ENCODE results near the gene PCDHA12.
"Not testable (repeated sequence)": the region's sequence is repeated elsewhere in the genome, so short reads cannot be mapped to it uniquely, and the experiment has no call there.

DNA sequence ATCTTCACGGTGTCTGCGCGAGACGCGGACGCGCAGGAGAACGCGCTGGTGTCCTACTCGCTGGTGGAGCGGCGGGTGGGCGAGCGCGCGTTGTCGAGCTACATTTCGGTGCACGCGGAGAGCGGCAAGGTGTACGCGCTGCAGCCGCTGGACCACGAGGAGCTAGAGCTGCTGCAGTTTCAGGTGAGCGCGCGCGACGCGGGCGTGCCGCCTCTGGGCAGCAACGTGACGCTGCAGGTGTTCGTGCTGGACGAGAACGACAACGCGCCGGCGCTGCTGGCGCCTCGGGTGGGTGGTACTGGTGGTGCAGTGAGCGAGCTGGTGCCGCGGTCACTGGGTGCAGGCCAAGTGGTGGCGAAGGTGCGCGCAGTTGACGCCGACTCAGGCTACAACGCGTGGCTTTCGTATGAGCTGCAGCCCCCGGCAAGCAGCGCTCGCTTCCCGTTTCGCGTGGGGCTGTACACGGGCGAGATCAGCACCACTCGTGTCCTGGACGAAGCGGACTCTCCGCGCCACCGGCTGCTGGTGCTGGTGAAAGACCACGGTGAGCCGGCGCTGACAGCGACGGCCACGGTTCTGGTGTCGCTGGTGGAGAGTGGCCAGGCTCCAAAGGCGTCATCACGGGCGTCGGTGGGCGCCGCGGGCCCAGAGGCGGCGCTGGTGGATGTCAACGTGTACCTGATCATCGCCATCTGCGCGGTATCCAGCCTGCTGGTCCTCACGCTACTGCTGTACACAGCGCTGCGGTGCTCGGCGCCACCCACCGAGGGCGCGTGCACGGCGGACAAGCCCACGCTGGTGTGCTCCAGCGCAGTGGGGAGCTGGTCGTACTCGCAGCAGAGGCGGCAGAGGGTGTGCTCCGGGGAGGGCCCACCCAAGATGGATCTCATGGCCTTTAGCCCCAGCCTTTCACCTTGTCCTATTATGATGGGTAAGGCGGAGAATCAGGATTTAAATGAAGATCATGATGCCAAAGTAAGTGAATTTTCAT is 45.3 kb upstream of the PCDHA12 start:
- TF ChIP-seq, protein P1, sequence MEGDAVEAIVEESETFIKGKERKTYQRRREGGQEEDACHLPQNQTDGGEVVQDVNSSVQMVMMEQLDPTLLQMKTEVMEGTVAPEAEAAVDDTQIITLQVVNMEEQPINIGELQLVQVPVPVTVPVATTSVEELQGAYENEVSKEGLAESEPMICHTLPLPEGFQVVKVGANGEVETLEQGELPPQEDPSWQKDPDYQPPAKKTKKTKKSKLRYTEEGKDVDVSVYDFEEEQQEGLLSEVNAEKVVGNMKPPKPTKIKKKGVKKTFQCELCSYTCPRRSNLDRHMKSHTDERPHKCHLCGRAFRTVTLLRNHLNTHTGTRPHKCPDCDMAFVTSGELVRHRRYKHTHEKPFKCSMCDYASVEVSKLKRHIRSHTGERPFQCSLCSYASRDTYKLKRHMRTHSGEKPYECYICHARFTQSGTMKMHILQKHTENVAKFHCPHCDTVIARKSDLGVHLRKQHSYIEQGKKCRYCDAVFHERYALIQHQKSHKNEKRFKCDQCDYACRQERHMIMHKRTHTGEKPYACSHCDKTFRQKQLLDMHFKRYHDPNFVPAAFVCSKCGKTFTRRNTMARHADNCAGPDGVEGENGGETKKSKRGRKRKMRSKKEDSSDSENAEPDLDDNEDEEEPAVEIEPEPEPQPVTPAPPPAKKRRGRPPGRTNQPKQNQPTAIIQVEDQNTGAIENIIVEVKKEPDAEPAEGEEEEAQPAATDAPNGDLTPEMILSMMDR (IDR thresholded peaks at IDR 0.05): not testable (repeated sequence)
- TF ChIP-seq POLR2A (IDR thresholded peaks at IDR 0.05): not testable (repeated sequence)

Measured in testis (tissue), 2 donors.